Measurements from ENCODE around the gene CDC20B.

GRCh38 chr5:55141945-55142690 lies 30.9 kb downstream of the CDC20B start:
- no peak for TF ChIP-seq EZH2phosphoT487 (IDR thresholded peaks at IDR 0.05; ENCODE audit: borderline replicate concordance, low read depth)
- no peak for TF ChIP-seq CTCF (IDR thresholded peaks at IDR 0.05)
- TF ChIP-seq JUND (IDR thresholded peaks at IDR 0.05) = no peak
- no peak for TF ChIP-seq NFIC (IDR thresholded peaks at IDR 0.05; ENCODE audit: borderline replicate concordance)

Measured in SK-N-SH (cell line).